ENCODE results near the gene ABCC1.

The ABCC1 gene

DNA sequence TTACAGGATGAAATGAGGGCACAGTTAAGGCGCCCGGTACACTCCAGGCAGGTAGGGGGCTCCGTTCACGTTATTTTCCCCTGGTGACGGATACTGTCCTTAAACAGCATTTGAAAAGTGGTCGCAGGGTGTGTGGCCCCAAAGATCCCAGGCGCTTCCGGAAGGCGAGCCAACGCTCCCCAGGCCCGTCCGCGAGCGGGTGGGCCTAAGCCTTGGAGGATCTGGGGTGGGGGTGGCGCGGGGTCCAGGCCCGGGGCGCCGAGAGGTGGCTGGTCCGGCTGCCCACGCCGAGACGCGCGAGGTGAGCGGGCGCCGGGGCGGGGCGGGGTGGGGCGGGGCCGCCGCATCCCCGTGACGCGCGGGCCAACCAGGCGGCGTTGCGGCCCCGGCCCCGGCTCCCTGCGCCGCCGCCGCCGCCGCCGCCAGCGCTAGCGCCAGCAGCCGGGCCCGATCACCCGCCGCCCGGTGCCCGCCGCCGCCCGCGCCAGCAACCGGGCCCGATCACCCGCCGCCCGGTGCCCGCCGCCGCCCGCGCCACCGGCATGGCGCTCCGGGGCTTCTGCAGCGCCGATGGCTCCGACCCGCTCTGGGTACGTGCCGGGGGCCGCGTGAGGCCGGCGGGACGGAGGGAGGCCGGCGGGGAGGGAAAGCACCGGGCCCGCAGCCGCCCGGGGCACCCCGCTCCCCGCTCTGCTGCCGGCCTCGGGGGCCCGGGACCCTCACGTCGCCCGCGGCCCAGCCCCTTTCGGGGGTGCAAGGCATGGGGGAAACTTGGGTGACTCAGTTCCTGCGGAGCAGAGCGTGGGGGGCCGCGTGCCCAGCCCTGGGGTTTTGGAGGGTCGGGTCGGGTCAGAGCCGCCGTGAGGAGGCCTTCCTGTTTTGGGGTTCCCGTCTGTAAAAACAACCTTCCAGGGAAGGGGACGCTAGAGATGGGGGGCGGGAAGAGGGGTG, at the start of gene ABCC1:
Gene ABCC1 (plus strand): TSS at position 407 of the 951 bp plus-strand sequence. CDS start 136 bp downstream, at position 543.
- no peaks in the 10 kb centered on the region for H3K9me3 ChIP-seq (ENCODE audit: control insufficient read depth, insufficient read depth, low read length)
- H3K36me3 ChIP-seq (ENCODE audit: control insufficient read depth, insufficient read depth, low read length): no peaks in the 10 kb centered on the region
- peak within 1 kb of the TSS; percentile 86 for H3K9ac ChIP-seq (ENCODE audit: low read depth, low read length)
- H3K4me3 ChIP-seq (ENCODE audit: low read depth, low read length): peak within 1 kb of the TSS; percentile 95
- peak within 1 kb of the TSS; percentile 54 for H3K27ac ChIP-seq (ENCODE audit: low read depth, low read length)
- H3K4me1 ChIP-seq (ENCODE audit: control insufficient read depth, insufficient read depth, low read length): peaks cover 8% of the 10 kb centered on the region; the same call in 1 of the 2 replicates
- no peaks in the 10 kb centered on the region for H3K27me3 ChIP-seq (ENCODE audit: control insufficient read depth, insufficient read depth, low read length)

DNA sequence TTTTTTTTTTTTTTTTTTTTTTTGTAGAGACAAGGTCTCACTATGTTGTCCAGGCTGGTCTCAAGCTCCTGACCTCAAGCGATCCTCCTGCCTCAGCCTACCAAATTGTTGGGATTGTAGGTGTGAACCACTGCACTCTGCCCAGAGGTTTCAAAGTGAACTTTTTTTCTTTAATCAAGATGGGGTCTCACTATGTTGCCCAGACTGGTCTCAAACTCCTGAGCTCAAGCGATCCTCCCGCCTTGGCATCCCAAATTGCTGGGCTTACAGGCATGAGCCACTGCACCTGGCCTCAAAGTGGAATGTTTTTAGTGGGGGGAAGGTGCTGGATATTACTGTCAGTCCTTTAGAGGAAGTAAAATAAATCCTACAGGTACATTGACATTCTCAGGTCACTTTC, 49.1 kb upstream of the ABCC1 start:
- Histone ChIP-seq H3K27ac (ENCODE audit: low read depth, low read length) (no peak overlapping the region), H3K27me3 (ENCODE audit: control insufficient read depth, insufficient read depth, low read length) (no peaks in the 10 kb centered on the region), H3K36me3 (ENCODE audit: control insufficient read depth, insufficient read depth, low read length) (no peaks in the 10 kb centered on the region), H3K4me3 (ENCODE audit: low read depth, low read length) (no peak overlapping the region), H3K9ac (ENCODE audit: low read depth, low read length) (no peak overlapping the region), H3K9me3 (ENCODE audit: control insufficient read depth, insufficient read depth, low read length) (no peaks in the 10 kb centered on the region), H3K4me1 (ENCODE audit: control insufficient read depth, insufficient read depth, low read length) (no peaks in the 10 kb centered on the region)

- Histone ChIP-seq H3K4me3 (ENCODE audit: low read depth, low read length) (no peak overlapping the region), H3K9ac (ENCODE audit: low read depth, low read length) (no peak overlapping the region), H3K27me3 (ENCODE audit: control insufficient read depth, insufficient read depth, low read length) (no peaks in the 10 kb centered on the region), H3K4me1 (ENCODE audit: control insufficient read depth, insufficient read depth, low read length) (no peaks in the 10 kb centered on the region), H3K9me3 (ENCODE audit: control insufficient read depth, insufficient read depth, low read length) (no peaks in the 10 kb centered on the region), H3K36me3 (ENCODE audit: control insufficient read depth, insufficient read depth, low read length) (no peaks in the 10 kb centered on the region), H3K27ac (ENCODE audit: low read depth, low read length) (no peak overlapping the region)
Measured at GRCh38 chr16:15900901-15901500, 48.4 kb upstream of the ABCC1 start.

- Histone ChIP-seq H3K27me3 (ENCODE audit: control insufficient read depth, insufficient read depth, low read length) (no peaks in the 10 kb centered on the region), H3K9ac (ENCODE audit: low read depth, low read length) (no peak overlapping the region), H3K27ac (ENCODE audit: low read depth, low read length) (no peak overlapping the region), H3K9me3 (ENCODE audit: control insufficient read depth, insufficient read depth, low read length) (no peaks in the 10 kb centered on the region), H3K4me3 (ENCODE audit: low read depth, low read length) (no peak overlapping the region), H3K4me1 (ENCODE audit: control insufficient read depth, insufficient read depth, low read length) (no peaks in the 10 kb centered on the region), H3K36me3 (ENCODE audit: control insufficient read depth, insufficient read depth, low read length) (no peaks in the 10 kb centered on the region)
Measured at GRCh38 chr16:15903960-15904359, 45.5 kb upstream of the ABCC1 start.

GRCh38 chr16:15906439-15906838, 43.0 kb upstream of the ABCC1 start:
- no peaks in the 10 kb centered on the region for H3K4me1 ChIP-seq (ENCODE audit: control insufficient read depth, insufficient read depth, low read length)
- H3K9ac ChIP-seq (ENCODE audit: low read depth, low read length): no peak overlapping the region
- no peaks in the 10 kb centered on the region for H3K36me3 ChIP-seq (ENCODE audit: control insufficient read depth, insufficient read depth, low read length)
- no peaks in the 10 kb centered on the region for H3K27me3 ChIP-seq (ENCODE audit: control insufficient read depth, insufficient read depth, low read length)
- no peak overlapping the region for H3K4me3 ChIP-seq (ENCODE audit: low read depth, low read length)
- H3K27ac ChIP-seq (ENCODE audit: low read depth, low read length): no peak overlapping the region
- H3K9me3 ChIP-seq (ENCODE audit: control insufficient read depth, insufficient read depth, low read length): no peaks in the 10 kb centered on the region

DNA sequence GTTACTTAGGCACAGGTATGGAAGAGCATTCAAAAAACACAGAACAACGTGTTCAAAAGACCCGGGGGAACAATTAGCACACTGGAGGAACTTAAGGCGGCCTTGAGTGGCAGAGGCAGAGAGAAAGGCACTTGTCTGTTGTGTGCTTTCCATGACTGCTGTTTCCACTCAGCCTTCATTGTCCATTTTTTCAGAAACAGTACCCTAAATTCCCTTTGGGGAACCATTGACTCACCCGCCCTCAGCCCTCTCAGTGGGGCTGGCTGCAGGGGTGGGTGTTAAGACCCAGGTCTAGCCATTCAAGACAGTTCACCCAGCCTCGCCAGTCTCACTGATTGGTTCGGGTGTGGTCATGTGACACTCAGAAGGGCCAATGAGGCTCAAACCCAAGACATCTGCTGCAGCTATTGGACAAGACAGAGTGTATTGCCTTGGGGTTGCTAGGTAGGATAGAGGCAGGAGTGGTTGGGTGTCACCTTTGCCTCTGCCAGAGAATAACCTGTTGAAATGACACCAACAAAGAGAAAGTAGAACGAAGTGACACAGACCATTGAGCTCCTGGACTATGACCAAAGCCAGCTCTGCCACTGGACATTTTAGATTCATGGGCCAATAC, 41.4 kb upstream of the ABCC1 start:
- H3K9me3 ChIP-seq (ENCODE audit: control insufficient read depth, insufficient read depth, low read length): no peaks in the 10 kb centered on the region
- H3K27ac ChIP-seq (ENCODE audit: low read depth, low read length): no peak overlapping the region
- H3K4me3 ChIP-seq (ENCODE audit: low read depth, low read length): no peak overlapping the region
- H3K27me3 ChIP-seq (ENCODE audit: control insufficient read depth, insufficient read depth, low read length): no peaks in the 10 kb centered on the region
- no peaks in the 10 kb centered on the region for H3K36me3 ChIP-seq (ENCODE audit: control insufficient read depth, insufficient read depth, low read length)
- no peak overlapping the region for H3K9ac ChIP-seq (ENCODE audit: low read depth, low read length)
- no peaks in the 10 kb centered on the region for H3K4me1 ChIP-seq (ENCODE audit: control insufficient read depth, insufficient read depth, low read length)

GRCh38 chr16:15911198-15911597, 38.2 kb upstream of the ABCC1 start:
- Histone ChIP-seq H3K9ac (ENCODE audit: low read depth, low read length) (no peak overlapping the region), H3K4me3 (ENCODE audit: low read depth, low read length) (no peak overlapping the region), H3K36me3 (ENCODE audit: control insufficient read depth, insufficient read depth, low read length) (no peaks in the 10 kb centered on the region), H3K4me1 (ENCODE audit: control insufficient read depth, insufficient read depth, low read length) (no peaks in the 10 kb centered on the region), H3K27me3 (ENCODE audit: control insufficient read depth, insufficient read depth, low read length) (no peaks in the 10 kb centered on the region), H3K9me3 (ENCODE audit: control insufficient read depth, insufficient read depth, low read length) (no peaks in the 10 kb centered on the region), H3K27ac (ENCODE audit: low read depth, low read length) (no peak overlapping the region)

DNA sequence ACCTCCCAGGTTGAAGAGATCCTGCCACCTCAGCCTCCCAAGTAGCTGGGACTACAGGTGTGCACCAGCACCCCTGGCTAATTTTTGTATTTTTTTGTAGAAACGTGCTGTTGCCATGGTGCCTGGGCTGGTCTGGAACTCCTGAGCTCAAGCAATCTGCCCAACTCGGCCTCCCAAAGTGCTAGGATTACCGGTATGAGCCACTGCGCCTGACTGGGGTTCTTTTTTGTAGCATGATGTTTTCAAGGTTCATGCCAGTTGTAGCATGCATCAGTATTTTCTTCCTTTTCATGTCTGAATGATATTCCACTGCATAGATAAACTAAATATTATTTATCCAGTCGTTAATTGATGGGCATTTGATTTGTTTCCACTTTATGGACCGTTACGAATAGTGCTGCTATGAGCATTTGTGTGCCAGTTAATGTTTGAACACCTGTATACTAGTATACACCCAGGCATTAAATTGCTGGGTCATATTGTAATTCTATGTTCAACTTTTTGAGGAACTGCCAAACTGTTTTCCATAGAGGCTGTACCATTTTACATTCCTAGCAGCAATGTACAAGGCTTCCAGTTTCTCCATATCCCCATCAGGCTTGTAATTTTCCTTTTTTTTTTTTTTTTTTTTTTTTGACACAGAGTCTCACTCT, 36.2 kb upstream of the ABCC1 start:
- no peaks in the 10 kb centered on the region for H3K36me3 ChIP-seq (ENCODE audit: control insufficient read depth, insufficient read depth, low read length)
- H3K9ac ChIP-seq (ENCODE audit: low read depth, low read length): no peak overlapping the region
- H3K27ac ChIP-seq (ENCODE audit: low read depth, low read length): no peak overlapping the region
- no peaks in the 10 kb centered on the region for H3K9me3 ChIP-seq (ENCODE audit: control insufficient read depth, insufficient read depth, low read length)
- H3K4me3 ChIP-seq (ENCODE audit: low read depth, low read length): no peak overlapping the region
- H3K27me3 ChIP-seq (ENCODE audit: control insufficient read depth, insufficient read depth, low read length): no peaks in the 10 kb centered on the region
- H3K4me1 ChIP-seq (ENCODE audit: control insufficient read depth, insufficient read depth, low read length): no peaks in the 10 kb centered on the region

- H3K4me1 ChIP-seq (ENCODE audit: control insufficient read depth, insufficient read depth, low read length): no peaks in the 10 kb centered on the region
- no peaks in the 10 kb centered on the region for H3K27me3 ChIP-seq (ENCODE audit: control insufficient read depth, insufficient read depth, low read length)
- no peak overlapping the region for H3K4me3 ChIP-seq (ENCODE audit: low read depth, low read length)
- no peak overlapping the region for H3K27ac ChIP-seq (ENCODE audit: low read depth, low read length)
- no peaks in the 10 kb centered on the region for H3K9me3 ChIP-seq (ENCODE audit: control insufficient read depth, insufficient read depth, low read length)
- no peaks in the 10 kb centered on the region for H3K36me3 ChIP-seq (ENCODE audit: control insufficient read depth, insufficient read depth, low read length)
- no peak overlapping the region for H3K9ac ChIP-seq (ENCODE audit: low read depth, low read length)
Measured at GRCh38 chr16:15915555-15916081, 33.8 kb upstream of the ABCC1 start.

- H3K9ac ChIP-seq (ENCODE audit: low read depth, low read length): no peak overlapping the region
- H3K4me1 ChIP-seq (ENCODE audit: control insufficient read depth, insufficient read depth, low read length): no peaks in the 10 kb centered on the region
- no peaks in the 10 kb centered on the region for H3K9me3 ChIP-seq (ENCODE audit: control insufficient read depth, insufficient read depth, low read length)
- no peak overlapping the region for H3K4me3 ChIP-seq (ENCODE audit: low read depth, low read length)
- H3K27me3 ChIP-seq (ENCODE audit: control insufficient read depth, insufficient read depth, low read length): no peaks in the 10 kb centered on the region
- H3K36me3 ChIP-seq (ENCODE audit: control insufficient read depth, insufficient read depth, low read length): no peaks in the 10 kb centered on the region
- H3K27ac ChIP-seq (ENCODE audit: low read depth, low read length): no peak overlapping the region
Measured at GRCh38 chr16:15916323-15916722, 33.1 kb upstream of the ABCC1 start.

Measured in HUES48 (cell line).